NCI-H1092 (cell line): Measurements from ENCODE around the gene ADAMTS17.
"Not testable (repeated sequence)": the region's sequence is repeated elsewhere in the genome, so short reads cannot be mapped to it uniquely, and the experiment has no call there.

Experiments used
- DNase-seq: peaks from one replicate; lab custom pipeline; 2025; lab: John Stamatoyannopoulos, UW

The ADAMTS17 gene

DNA sequence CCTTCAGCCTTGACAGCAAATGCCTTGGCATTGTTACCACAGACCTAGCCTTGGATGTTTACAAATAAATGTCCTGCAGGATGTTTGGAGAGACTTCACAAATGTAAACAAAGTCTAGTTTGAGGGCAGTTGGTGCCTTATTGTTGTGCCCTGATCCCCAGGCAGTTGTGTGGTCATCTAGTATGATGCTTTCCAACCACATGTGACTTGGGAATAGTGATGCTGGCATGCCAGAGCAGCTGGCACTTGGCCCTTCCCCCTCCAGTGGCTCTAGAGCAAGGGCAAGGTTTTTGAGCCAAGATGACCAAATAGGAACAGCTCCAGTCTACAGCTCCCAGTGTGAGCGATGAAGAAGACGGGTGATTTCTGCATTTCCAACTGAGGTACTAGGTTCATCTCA is 258.2 kb downstream of the ADAMTS17 start:
- no peak for DNase-seq

DNA sequence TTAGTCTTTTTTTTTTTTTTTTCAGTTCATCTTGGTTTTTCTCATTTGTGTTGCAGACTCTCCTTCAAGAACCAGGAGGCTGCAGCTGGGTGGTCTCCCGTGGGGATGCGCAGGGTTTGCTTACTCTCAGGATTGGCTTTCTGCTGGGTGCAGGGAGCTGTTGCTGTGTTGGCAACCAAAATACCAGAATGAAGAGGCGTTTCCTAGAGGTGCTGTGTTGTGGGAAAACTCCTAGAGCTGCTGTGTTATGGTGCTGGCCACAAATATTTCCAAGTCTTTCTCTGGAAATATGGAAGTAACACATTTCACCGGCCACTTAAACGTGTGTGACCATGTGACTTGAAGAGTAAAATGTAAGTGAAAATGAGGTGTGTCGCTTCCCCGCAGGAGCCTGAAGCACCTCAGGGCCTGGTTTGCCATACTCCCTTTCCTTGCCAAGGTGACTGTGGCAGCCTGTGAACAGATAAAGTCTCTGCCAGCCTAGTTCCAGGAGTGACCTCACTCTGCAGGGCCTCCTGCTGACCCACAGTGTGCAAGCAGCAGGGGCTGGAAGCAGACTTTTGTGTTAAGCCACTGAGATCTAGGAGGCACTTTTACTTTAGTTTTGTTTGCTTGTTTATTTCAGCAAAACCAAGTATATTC is 258.9 kb downstream of the ADAMTS17 start:
- DNase-seq = no peak

DNA sequence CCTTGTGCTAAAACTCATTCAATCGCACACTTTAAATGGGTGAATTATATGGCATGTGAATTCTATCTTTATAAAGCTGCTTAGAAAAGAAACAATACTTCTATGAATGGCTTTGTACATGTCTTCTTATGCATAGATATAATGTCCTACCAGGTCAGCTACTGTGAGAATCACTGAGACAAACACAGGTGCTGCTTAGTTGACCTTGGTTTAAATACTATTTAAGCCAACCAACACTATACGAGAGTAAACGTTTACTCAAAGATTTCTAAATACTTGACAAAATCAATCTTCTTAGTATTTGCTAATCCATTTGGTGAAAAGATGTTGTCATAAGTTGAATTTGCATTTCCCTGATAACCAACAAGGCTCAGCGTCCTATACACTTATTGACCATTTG is 260.3 kb downstream of the ADAMTS17 start:
- no peak for DNase-seq

DNA sequence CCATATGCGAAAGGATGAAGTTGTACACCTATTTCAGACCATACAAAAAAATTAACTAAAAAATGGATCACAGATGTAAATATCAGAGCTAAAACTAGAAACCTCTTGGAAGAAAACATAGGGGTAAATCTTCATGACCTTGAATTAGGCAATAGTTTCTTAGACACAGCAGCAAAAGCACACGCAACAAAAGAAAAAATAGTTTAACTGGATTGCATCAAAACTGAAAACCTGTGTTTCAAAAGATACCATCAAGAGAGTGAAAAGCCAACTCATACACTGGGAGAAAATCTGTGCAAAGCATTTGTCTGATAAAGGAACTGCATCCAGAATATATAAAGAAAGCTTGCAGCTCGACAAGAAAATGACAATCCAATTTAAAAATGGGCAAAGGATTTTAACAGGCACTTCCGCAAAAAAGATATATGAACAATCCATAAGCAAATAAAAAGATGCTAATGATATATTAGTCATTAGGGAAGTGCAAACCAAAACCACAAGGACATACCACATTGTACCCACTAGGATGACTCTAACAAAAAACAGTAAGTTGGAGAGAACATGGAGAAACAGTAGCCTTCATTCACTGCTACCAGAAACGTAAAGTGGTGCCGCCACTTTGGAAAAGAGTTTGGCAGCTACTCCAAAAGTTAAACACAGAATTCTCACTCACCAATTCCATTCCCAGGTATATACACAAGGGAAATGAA is 263.1 kb downstream of the ADAMTS17 start:
- DNase-seq = no peak

DNA sequence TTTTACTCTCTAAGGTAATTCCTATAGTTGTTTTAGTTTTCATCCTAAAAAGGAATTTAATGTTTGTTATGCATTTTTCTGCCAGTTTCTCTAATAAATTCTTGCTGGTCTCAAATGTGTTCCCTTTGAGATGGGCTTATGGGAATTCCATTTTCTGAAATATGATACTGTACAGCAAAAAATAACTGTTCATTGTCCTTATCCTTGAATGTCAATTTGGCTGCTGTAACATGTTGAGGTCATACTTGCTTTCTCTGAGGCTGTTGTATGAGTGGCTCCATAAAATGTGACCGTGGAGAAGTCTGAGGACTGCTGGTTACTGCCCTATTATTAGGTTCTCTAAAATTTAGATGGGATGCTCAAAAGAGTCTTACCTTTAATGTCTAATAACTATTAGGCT is 266.5 kb downstream of the ADAMTS17 start:
- DNase-seq = no peak

DNA sequence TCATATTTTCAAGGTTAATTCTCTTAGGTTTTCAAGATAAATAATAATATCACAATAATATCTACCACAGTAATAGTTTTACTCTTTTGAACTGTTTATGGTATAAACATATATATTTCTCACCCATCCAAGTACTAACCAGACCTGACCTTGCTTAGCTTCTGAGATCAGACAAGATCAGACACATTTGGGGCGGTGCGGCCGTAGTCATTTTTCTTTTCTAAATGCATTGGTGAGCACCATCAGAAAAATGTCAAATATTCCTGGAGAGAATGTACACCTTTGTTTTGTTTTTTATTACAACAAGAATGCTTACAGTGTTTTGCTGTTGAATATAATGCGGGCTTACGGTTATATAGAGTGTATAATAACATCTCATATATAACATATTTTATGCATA is 267.8 kb downstream of the ADAMTS17 start:
- DNase-seq = no peak

DNA sequence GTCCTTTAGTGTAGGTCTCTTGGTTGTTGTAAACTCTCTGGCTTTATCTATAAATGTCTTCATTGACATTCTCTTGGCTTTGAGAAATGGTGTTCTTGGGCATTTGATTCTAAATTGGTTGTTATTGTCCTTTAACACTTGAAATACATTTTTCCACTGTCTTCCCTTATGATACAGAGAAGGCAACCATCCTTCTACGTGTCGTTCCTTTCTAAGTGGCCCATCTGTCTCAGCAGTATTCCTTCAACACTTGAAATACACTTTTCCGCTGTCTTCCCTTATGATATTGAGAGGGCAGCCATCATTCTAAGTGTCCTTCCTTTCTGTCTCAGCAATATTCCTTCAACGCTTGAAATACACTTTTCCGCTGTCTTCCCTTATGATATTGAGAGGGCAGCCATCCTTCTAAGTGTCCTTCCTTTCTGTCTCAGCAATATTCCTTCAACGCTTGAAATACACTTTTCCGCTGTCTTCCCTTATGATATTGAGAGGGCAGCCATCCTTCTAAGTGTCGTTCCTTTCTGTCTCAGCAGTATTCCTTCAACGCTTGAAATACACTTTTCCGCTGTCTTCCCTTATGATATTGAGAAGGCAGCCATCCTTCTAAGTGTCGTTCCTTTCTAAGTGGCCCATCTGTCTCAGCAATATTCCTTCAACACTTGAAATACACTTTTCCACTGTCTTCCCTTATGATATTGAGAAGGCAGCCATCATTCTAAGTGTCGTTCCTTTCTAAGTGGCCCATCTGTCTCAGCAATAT is 275.1 kb downstream of the ADAMTS17 start:
- not testable (repeated sequence) for DNase-seq

DNA sequence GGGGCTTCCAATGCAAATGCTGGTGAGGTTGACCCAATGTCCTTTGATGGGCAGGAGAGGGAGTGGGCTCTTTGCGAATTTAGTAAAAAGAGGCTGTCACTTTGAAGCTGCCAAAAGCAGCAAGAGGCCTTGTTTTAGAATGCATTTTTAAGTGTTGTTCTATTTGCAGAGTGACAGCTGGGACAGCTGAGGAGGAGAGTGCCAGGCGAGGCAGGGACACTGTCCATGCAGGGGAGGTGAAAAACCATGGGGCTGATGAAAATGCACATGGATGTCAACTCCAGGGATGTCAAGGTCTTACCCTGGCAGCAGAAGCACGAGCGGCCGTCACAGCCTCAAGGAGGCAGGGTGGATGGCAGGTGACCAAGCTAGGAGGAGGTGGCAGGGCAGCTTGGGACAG is 279.8 kb downstream of the ADAMTS17 start:
- no peak for DNase-seq

DNA sequence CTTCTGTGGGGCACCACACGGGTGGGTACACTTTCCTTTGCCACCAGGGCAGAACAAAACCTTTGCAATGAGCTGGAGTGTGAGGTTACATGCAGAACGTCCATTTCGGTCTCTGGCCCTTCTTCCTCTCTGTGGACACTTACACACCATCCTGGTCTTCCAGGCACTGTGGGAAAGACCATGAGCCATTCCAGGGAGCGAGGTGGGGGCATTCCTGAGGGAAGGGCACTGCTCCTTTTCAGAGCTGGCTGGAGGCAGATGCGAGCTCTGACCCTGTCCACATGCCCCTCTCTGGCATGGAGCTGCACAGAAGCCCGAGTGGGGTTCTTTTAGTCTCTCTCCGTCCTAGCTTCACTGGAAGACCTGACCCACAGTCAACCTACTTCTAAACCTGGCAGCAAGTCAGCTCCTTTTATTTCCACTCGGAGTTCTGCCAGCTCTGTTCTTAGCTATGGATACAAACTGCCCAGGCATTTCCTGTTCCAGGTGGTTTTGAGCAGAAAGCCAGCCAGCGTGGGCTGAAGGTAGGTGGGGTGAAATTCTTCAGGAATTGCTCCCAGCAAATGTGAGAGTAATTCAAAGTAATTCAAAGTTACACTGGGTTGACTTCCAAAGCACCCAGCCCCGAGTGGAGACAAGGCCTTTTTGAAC is 281.4 kb downstream of the ADAMTS17 start:
- DNase-seq = peak; percentile 15

DNA sequence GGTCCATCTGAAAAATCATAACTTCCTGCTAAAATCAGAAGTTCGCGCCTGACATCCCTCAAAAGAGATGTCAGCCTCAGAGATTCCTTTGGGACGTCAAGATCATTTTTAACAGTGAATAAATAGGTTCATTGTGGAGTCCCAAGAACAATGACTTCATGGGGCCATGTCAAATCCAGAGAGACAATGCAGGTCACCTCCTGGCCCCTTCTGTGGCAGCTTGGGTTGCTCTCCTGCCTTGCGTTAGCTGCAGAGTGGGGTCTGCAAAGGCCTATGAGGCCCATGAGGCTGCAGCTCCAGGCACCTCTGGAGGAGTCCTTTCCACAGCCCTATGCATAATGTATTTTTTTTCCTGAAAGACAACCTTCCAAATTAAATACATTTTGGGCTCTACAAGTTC is 282.3 kb downstream of the ADAMTS17 start:
- DNase-seq = no peak

DNA sequence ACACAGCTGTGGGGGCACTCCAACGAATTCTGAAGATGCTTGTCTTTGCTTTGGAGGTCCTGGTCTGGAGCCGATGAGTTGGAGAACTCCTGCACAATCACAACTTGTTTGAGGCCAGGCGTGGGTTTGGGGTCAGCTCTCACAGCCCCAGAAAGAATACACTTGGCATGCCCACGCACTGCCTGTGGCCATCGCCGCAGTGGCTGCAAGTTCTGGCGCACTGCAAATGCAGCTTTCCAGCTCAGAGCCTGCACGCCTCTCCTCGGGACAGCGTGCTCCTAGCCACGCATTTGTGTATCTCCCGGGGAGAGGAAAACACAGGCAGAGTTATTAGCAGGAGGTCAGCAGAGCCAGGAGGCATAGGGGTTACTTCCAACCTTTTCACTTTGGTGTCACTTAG is 282.7 kb downstream of the ADAMTS17 start:
- DNase-seq = no peak

DNA sequence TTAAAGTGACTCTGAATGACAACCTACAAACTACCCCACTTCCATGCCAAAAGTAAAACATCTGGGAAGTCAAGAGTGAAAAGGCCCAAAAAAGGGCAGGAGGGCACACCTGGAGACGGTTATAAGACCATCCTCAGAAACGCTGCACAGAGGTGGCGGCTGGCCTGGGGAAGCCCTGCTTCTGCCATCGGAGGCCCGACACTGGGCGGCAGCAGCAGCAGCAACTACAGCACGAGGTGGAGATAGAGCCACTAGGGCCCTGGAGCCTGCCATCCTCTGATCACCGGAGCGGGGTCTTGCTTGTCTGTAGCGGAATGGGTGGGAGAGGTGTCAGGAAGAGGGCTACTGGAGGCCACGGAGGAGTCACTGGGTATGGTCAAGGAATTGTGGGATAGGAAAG is 283.3 kb downstream of the ADAMTS17 start:
- no peak for DNase-seq

DNA sequence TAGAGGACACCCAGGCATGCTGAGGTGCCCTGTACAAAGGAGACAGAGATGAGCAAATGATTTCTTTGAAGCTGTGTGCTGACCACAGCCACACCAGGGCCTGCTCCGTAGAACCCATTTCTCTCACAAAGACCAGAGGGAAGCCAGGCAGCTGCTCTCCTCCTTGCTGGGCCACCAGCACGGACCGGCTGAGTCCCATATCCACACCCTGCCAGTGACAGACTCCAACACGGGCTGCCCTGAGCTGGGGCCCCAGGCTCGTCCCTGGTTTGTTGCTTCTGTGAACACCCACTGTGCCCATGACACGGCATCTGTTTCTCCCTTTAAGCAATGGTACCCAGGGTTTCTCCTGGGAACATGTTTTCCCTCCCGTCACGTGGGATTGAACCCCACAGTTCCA is 284.5 kb downstream of the ADAMTS17 start:
- DNase-seq = no peak

DNA sequence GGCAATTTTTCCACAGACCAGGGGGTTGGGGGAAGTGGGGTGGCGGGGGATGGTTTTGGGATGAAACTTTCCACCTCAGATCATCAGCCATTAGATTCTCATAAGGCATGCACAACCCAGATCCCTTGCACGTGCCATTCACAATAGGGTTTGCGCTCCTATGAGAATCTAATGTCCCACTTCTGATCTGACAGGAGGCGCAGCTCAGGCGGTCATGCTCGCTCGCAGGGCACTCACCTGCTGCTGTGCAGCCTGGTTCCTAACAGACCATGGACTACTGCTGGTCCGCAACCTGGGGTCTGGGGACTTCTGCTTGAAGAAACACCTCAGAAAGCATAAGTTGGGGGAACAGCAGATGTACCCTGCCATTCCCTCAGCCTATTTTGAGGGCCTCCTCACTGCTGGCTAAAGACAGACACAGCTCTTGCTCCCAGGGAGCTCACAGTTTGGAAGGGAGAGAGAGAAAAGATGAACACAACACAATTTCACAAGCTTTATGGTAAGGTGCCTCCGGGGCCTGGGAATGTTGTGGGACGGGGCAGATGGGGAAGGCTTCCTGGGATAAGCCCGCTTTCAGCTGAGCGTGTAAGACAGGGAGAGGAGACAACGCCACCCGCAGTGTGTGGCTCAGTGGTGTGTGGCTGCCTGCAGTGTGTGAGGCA is 285.2 kb downstream of the ADAMTS17 start:
- DNase-seq = no peak

DNA sequence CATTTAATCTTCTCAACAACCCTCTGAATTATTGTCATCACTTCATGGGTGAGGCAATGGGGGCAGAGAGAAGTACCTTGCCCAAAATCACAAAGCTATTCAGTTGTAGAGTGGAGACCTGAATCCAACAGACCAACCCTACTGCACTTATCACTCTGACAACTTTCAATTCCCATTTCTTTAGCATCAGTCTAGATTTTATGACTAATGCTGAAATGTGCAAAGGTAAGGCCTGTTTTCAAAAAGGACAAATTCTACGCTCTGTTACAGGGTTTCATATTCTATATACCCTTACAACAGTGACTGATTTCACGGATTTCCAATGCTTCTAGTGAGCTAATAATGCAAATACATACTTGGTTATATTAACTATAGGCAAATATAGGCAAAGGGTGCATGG is 286.0 kb downstream of the ADAMTS17 start:
- DNase-seq = no peak

DNA sequence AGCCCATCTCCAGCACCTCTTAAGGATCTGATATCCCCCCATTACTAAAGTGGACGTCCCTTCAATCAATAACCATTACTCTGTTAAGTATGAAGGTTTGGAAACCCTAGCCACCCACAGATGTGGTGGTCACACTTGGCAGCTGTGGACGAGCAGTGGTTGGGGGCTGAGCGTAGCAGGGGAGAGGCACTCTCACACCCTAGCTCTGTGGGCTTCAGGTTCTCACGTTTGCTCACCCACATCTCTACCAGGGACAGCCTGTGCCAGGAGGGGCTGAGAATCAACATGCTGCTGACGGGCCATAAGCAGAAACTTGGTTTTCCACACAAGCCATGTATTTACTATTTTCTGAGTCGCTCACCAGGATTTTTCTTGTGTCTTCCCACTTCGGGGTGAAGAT is 287.2 kb downstream of the ADAMTS17 start:
- DNase-seq = no peak

DNA sequence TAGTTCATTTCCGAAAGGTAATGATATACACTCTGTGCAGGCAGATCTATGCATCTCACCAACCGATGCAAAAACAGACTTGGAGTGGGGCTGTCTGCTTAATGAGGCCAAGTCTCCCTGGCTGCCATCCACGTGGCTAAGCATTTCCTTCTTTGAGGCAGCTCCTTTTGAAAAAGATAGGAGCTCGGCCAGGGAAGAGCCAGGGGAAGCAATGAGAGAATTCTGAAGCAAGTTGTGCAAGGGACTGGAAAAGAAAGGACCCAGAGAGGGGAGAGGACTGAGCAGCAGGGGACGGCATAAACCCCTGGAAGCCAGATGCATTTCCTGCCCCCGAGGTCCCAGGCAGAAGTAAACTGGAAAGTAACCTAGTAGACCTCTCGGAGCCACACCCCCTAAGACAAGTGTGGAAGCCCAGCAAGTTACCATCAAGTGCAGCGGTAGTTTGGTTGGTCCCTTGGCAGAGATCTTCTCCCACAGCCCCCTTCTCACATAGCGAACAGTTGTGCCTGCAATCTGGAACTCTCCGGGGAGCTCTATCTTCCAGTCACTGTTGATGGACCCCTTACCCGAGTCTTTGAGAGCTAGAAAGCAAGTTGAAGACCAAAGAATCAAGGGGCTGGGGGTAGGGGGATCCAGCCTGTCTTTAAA is 288.2 kb downstream of the ADAMTS17 start:
- DNase-seq = no peak

DNA sequence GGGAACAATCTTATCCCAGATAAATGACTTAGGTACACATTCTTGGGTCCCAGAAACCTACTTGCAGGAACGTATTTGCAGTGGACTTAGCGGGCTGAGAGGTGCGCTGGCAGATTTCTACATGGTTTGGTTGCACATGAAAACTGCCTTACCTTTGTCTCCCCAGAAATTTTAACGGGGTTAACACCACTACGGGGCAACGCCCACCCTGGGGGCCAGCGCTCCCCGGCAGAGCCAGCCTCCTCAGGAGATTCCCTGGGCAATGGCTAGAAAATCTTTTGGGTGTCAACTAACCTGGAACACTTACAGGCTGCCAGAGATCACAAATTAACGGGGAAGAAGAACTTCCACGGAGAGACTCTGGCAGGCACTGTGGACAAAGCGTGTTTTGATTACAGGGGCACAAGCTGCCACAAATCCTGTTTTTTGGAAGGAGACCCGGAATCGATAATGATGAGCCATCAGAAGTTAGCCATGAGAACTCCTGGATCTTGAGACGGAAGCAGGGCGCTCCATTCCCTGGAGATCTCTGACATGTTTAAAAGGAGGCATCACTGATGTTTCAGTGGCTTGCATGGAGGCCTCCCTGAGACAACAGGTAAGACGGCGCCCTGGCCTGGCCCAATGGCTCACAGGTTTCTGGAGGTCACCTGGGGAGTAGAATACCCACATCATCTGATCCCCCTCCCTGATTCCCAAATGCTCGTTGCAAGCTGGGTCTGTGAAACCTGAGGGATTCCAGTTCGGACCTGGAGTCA is 288.9 kb downstream of the ADAMTS17 start:
- DNase-seq = no peak

DNA sequence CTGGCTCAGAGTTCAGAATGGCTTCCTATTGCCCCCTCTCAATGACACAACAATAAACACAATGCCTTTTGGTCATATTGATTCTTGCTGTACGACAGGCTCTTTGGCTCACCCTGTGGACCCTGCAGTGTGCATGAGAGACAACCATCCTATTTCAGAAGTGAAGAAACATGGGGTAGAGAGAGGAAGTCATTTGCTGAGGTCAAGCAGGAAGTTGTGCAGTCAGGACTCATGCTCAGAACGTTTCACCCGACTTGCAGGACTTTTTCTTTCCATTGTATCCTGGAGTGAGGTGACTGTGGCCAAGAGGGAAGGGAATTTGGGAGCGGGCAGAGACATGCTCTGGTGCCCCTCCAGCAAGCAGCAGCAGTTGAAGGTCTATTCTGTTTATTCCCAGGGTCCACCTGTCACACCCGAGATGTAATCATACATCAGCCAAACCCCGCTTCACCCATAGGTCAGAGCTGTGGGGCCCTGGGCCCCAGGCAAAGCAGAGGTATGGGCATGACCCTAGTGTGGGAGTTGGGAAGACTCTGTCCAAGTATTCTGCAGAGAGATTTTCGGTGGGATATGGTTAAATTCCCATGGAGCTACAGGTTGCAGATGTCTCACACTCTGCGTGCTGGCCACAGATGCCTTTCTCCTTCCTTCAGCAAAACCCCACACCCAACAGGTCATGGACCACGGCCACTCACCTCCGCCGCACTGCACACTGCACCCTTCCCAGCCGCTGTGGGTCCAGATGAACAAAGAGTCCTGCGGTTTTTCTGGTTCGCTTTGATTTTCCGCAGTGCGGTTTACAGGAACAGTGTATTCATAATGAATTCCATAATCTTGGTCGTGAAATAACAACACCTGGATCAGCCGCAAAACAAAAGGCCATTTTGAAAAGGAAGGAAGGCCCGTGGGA is 290.6 kb downstream of the ADAMTS17 start:
- no peak for DNase-seq
